GM18526 (cell line): ENCODE measurements around the gene PIGP.

Source experiments
- POLR2A ChIP-seq: IDR thresholded peaks from 3 replicates; pipeline ENCODE4 v1.6.1; 2011; ENCODE audit not compliant: insufficient read length; ENCODE audit errors: extremely low read depth

Gene PIGP

GRCh38 chr21:37058261-37058660 is 14.6 kb downstream of the PIGP start:
- no peak for TF ChIP-seq POLR2A

- TF ChIP-seq POLR2A, result no peak
Measured at GRCh38 chr21:37057614-37058013, 15.3 kb downstream of the PIGP start.

GRCh38 chr21:37055271-37055855 is 17.5 kb downstream of the PIGP start:
- no peak for TF ChIP-seq POLR2A

GRCh38 chr21:37047079-37047478 is 25.8 kb downstream of the PIGP start:
- no peak for TF ChIP-seq POLR2A

GRCh38 chr21:37045556-37045955 is 27.3 kb downstream of the PIGP start:
- no peak for TF ChIP-seq POLR2A

GRCh38 chr21:37045149-37045548 is 27.7 kb downstream of the PIGP start:
- TF ChIP-seq POLR2A, result no peak

GRCh38 chr21:37044643-37045042 is 28.2 kb downstream of the PIGP start:
- TF ChIP-seq POLR2A, result no peak

GRCh38 chr21:37043818-37044217 is 29.1 kb downstream of the PIGP start:
- TF ChIP-seq POLR2A, result no peak

GRCh38 chr21:37041706-37042271 is 31.1 kb downstream of the PIGP start:
- no peak for TF ChIP-seq POLR2A

- no peak for TF ChIP-seq POLR2A
Measured at GRCh38 chr21:37040212-37040611, 32.7 kb downstream of the PIGP start.

GRCh38 chr21:37039411-37040075 is 33.3 kb downstream of the PIGP start:
- TF ChIP-seq POLR2A, result no peak

- TF ChIP-seq POLR2A, result no peak
Measured at GRCh38 chr21:37036177-37036576, 36.7 kb downstream of the PIGP start.

GRCh38 chr21:37032877-37033471 is 39.9 kb downstream of the PIGP start:
- no peak for TF ChIP-seq POLR2A

GRCh38 chr21:37032293-37032692 is 40.6 kb downstream of the PIGP start:
- TF ChIP-seq POLR2A, result no peak

- no peak for TF ChIP-seq POLR2A
Measured at GRCh38 chr21:37030864-37031263, 42.0 kb downstream of the PIGP start.

- no peak for TF ChIP-seq POLR2A
Measured at GRCh38 chr21:37028570-37028969, 44.3 kb downstream of the PIGP start.
